MM.1S (cell line): ENCODE results near the gene NUP160.

Experiments used
- DNase-seq: peaks from one replicate; pipeline ENCODE4 v3.0.0-alpha.2; 2015
- H2AFZ ChIP-seq: fragments of 300-600 bp; sonication (generic); 2 replicates; pipeline ENCODE4 v1.6.0; 2016; ENCODE audit warnings: antibody characterized with exemption, low read length
- H3F3A ChIP-seq: fragments of 300-600 bp; sonication (generic); 2 replicates; pipeline ENCODE4 v1.6.1; 2016; ENCODE audit warnings: mild to moderate bottlenecking, antibody characterized with exemption, low read length, moderate library complexity, mixed read lengths; ENCODE audit not compliant: insufficient read depth
- H3K27ac ChIP-seq: fragments of 300-600 bp; sonication (generic); 2 replicates; pipeline ENCODE4 v1.5.1; 2016; ENCODE audit warnings: mild to moderate bottlenecking, low read length
- H3K27me3 ChIP-seq: fragments of 300-600 bp; sonication (generic); replicated peaks from 2 replicates; pipeline ENCODE4 v1.6.0; 2016; ENCODE audit warnings: low read length; ENCODE audit not compliant: insufficient read depth
- H3K36me3 ChIP-seq: fragments of 300-600 bp; sonication (generic); replicated peaks from 2 replicates; pipeline ENCODE4 v1.6.1; 2016; ENCODE audit warnings: mild to moderate bottlenecking, low read length, mixed read lengths; ENCODE audit not compliant: insufficient read depth
- H3K4me1 ChIP-seq: fragments of 300-600 bp; sonication (generic); 2 replicates; pipeline ENCODE4 v1.6.1; 2016; ENCODE audit warnings: low read length, mixed read lengths
- H3K4me2 ChIP-seq: fragments of 300-600 bp; sonication (generic); 2 replicates; pipeline ENCODE4 v1.6.0; 2016; ENCODE audit warnings: low read depth, low read length
- H3K4me3 ChIP-seq: fragments of 300-600 bp; sonication (generic); 2 replicates; pipeline ENCODE4 v1.5.1; 2016; ENCODE audit warnings: low read length, mixed read lengths
- H3K79me2 ChIP-seq: fragments of 300-600 bp; sonication (generic); 2 replicates; pipeline ENCODE4 v1.6.1; 2016; ENCODE audit warnings: mixed run types, low read length, mixed read lengths
- H3K9ac ChIP-seq: fragments of 300-600 bp; sonication (generic); 2 replicates; pipeline ENCODE4 v1.6.1; 2016; ENCODE audit warnings: low read length, mixed read lengths
- H3K9me2 ChIP-seq: fragments of 300-600 bp; sonication (generic); replicated peaks from 2 replicates; pipeline ENCODE4 v1.6.1; 2016; ENCODE audit warnings: mild to moderate bottlenecking, low read length, mixed read lengths; ENCODE audit not compliant: insufficient read depth
- H3K9me3 ChIP-seq: fragments of 300-600 bp; sonication (generic); replicated peaks from 2 replicates; pipeline ENCODE4 v1.6.1; 2016; ENCODE audit warnings: mild to moderate bottlenecking, low read length, mixed read lengths; ENCODE audit not compliant: insufficient read depth
- H4K20me1 ChIP-seq: fragments of 300-600 bp; sonication (generic); 2 replicates; pipeline ENCODE4 v1.6.1; 2016; ENCODE audit warnings: mild to moderate bottlenecking, low read length, moderate library complexity, mixed read lengths; ENCODE audit not compliant: insufficient read depth
- CTCF ChIP-seq: fragments of 300-600 bp; sonication (generic); IDR thresholded peaks from 2 replicates; pipeline ENCODE4 v1.5.1; 2016; ENCODE audit warnings: antibody characterized with exemption, low read length, mixed read lengths
- EZH2 ChIP-seq: fragments of 300-600 bp; sonication (generic); optimal IDR thresholded peaks from 2 replicates; pipeline ENCODE3; 2017; ENCODE audit warnings: low read depth, mild to moderate bottlenecking, antibody characterized with exemption, low read length, mixed read lengths
- EZH2phosphoT487 ChIP-seq: fragments of 300-600 bp; sonication (generic); IDR thresholded peaks from 2 replicates; pipeline ENCODE4 v1.6.1; 2018; ENCODE audit warnings: antibody characterized with exemption, low read length

Gene NUP160

GRCh38 chr11:47857485-47857884 is 9.3 kb upstream of the NUP160 start:
- Histone ChIP-seq H3K79me2 (no peaks in the 10 kb centered on the region), H3K36me3 (no peaks in the 10 kb centered on the region), H3K27ac (no peak overlapping the region), H3F3A (no peaks in the 10 kb centered on the region), H4K20me1 (no peaks in the 10 kb centered on the region), H3K9ac (no peak overlapping the region), H3K4me3 (no peak overlapping the region), H2AFZ (no peak overlapping the region), H3K9me2 (no peaks in the 10 kb centered on the region), H3K4me1 (no peaks in the 10 kb centered on the region; the same call in 1 of the 2 replicates), H3K9me3 (no peaks in the 10 kb centered on the region), H3K27me3 (peaks cover 4% of the 10 kb centered on the region; the same call in 1 of the 2 replicates), H3K4me2 (no peak overlapping the region)
- no peak for DNase-seq
- no peak for TF ChIP-seq EZH2phosphoT487

- no peaks in the 10 kb centered on the region for H3K9me2 ChIP-seq
- H4K20me1 ChIP-seq, result no peaks in the 10 kb centered on the region
- H3K27ac ChIP-seq, result no peak overlapping the region
- no peak for TF ChIP-seq CTCF
- no peak for TF ChIP-seq EZH2phosphoT487
- peaks cover 7% of the 10 kb centered on the region for H3K4me1 ChIP-seq
- H3K9me3 ChIP-seq, result no peaks in the 10 kb centered on the region
- no peaks in the 10 kb centered on the region for H3F3A ChIP-seq
- H3K36me3 ChIP-seq, result no peaks in the 10 kb centered on the region
- H3K4me3 ChIP-seq, result no peak overlapping the region
- H3K27me3 ChIP-seq, result no peaks in the 10 kb centered on the region; the same call in 1 of the 2 replicates
- H2AFZ ChIP-seq, result no peak overlapping the region
- no peak overlapping the region for H3K4me2 ChIP-seq
- DNase-seq, result no peak
- H3K9ac ChIP-seq, result no peak overlapping the region
- no peaks in the 10 kb centered on the region for H3K79me2 ChIP-seq
These were observed 8.0 kb upstream of the NUP160 start for GRCh38 chr11:47856186-47856585.

DNA sequence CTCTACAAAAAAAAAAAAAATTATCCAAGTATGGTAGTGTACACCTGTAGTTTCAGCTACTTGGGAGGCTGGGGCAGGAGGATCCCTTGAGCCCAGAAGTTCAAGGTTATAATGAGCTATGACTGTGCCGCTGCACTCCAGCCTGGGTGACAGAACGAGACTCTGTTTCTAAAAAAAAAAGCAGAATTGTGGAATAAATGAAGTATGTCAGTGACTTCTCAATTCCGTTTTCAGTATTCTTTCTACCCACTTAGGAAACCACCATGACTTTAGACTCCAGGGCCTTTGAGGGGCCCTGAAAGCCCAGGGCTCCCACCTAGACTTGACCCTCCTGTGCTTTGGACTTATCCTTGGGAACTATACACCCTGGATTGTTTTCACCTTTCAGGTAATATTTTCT is 6.5 kb upstream of the NUP160 start:
- Histone ChIP-seq H3K9me3 (no peaks in the 10 kb centered on the region), H4K20me1 (no peaks in the 10 kb centered on the region), H3K27ac (no peak overlapping the region), H3F3A (peaks cover 6% of the 10 kb centered on the region), H3K36me3 (no peaks in the 10 kb centered on the region), H3K4me1 (peaks cover 17% of the 10 kb centered on the region), H2AFZ (no peak overlapping the region), H3K4me3 (no peak overlapping the region), H3K4me2 (no peak overlapping the region), H3K9ac (no peak overlapping the region), H3K79me2 (no peaks in the 10 kb centered on the region), H3K27me3 (no peaks in the 10 kb centered on the region), H3K9me2 (no peaks in the 10 kb centered on the region)
- TF ChIP-seq EZH2 (no peak), EZH2phosphoT487 (no peak), CTCF (no peak)
- DNase-seq, result no peak

DNA sequence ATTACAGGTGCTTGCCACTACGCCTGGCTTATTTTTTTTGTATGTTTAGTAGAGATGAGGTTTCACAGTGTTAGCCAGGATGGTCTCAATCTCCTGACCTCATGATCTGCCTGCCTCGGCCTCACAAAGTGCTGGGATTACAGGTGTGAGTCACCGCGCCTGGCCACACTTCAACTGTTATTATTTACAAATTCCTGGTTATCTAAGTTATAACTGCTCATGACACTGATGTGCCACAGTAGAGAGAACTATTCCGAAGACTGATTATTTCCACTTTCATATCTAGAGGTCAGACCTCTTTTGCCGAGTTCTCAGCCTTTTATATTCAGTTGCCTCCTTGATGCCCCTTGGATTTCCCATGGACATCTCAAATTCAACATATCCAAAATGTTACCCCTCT is 3.9 kb upstream of the NUP160 start:
- H3K4me3 ChIP-seq, result no peak overlapping the region
- H3K9ac ChIP-seq, result no peak overlapping the region
- no peaks in the 10 kb centered on the region for H3K9me2 ChIP-seq
- no peak overlapping the region for H3K4me2 ChIP-seq
- H3K36me3 ChIP-seq, result no peaks in the 10 kb centered on the region
- peaks cover 18% of the 10 kb centered on the region for H3F3A ChIP-seq
- H3K9me3 ChIP-seq, result no peaks in the 10 kb centered on the region
- no peaks in the 10 kb centered on the region for H3K27me3 ChIP-seq
- TF ChIP-seq EZH2 (no peak), EZH2phosphoT487 (no peak), CTCF (no peak)
- H3K27ac ChIP-seq, result no peak overlapping the region
- peaks cover 27% of the 10 kb centered on the region for H3K4me1 ChIP-seq
- peaks cover 15% of the 10 kb centered on the region for H3K79me2 ChIP-seq
- H4K20me1 ChIP-seq, result no peaks in the 10 kb centered on the region
- H2AFZ ChIP-seq, result no peak overlapping the region
- no peak for DNase-seq
